Endothelial cell of umbilical vein (primary cell): ENCODE data around the gene ZNF567. TPM values are rescaled to one million over a fixed set of nuclear protein-coding genes. Genes with fewer than 3 reads are reported as not detected.

ENCODE experiments used
- BruUV-seq: library from RNA; stranded (reverse); fragments of 400-500 nt; replicated peaks from 2 replicates; lab custom pipeline; 2021; lab: Mats Ljungman, UMichigan
- CTCF ChIA-PET: fragments of 300-600, 350-600 bp; sonication (Branson Sonifier 250); formaldehyde crosslinking; loops from one replicate; lab custom pipeline; 2021; ENCODE audit warnings: antibody characterized with exemption, inconsistent platforms; lab: Charles Lee
- POLR2A ChIA-PET: fragments of 300-600, 350-600 bp; sonication (Branson Sonifier 250); formaldehyde crosslinking; loops from one replicate; lab custom pipeline; 2021; ENCODE audit warnings: antibody characterized with exemption, inconsistent platforms; lab: Charles Lee
- DNase-seq: peaks from one replicate; pipeline ENCODE4 v3.0.0-alpha.2; 2011; ENCODE audit warnings: low read depth, low spot score
- FAIRE-seq: peaks from 2 replicates; lab custom pipeline; 2011; peaks lifted over from hg19 to GRCh38; lab: Jason Lieb, UNC
- H2AFZ ChIP-seq: 2 replicates; pipeline ENCODE4 v1.6.0; 2012; ENCODE audit warnings: low read depth, low read length, control low read depth, inconsistent platforms
- H3K27ac ChIP-seq: 2 replicates; pipeline ENCODE4 v1.5.1; 2011; ENCODE audit warnings: low read depth, mild to moderate bottlenecking, control low read depth, low read length, moderate library complexity; ENCODE audit not compliant: insufficient read depth
- H3K27me3 ChIP-seq, 2 experiments: 2 replicates each; pipeline versions ENCODE4 v1.6.0 to v1.6.1; 2011; ENCODE audit warnings: low read length in 2 of 2, mixed read lengths in 1 of 2; ENCODE audit not compliant: control insufficient read depth in 2 of 2, insufficient read depth in 2 of 2
- H3K36me3 ChIP-seq, 2 experiments: 2 replicates in 1 of 2; 3 replicates in 1 of 2; pipeline ENCODE4 v1.5.1; 2011; ENCODE audit warnings: low read length in 2 of 2, mild to moderate bottlenecking in 1 of 2, moderate library complexity in 1 of 2; ENCODE audit not compliant: control insufficient read depth in 2 of 2, insufficient read depth in 2 of 2; ENCODE audit errors: extremely low read depth in 1 of 2
- H3K4me1 ChIP-seq: 3 replicates; pipeline ENCODE4 v1.5.1; 2011; ENCODE audit warnings: mild to moderate bottlenecking, low read length; ENCODE audit not compliant: control insufficient read depth, insufficient read depth; ENCODE audit errors: extremely low read depth
- H3K4me2 ChIP-seq: 2 replicates; pipeline ENCODE4 v1.6.1; 2011; ENCODE audit warnings: low read length, control low read depth, mixed read lengths; ENCODE audit not compliant: insufficient read depth
- H3K4me3 ChIP-seq, 3 experiments: fragments of 200-600 bp in 1 of 3; sonication (generic), shearing (Covaris generic) in 1 of 3; replicated peaks in 1 of 3; 2 replicates each; pipeline ENCODE4 v1.5.1; 2011 to 2016; ENCODE audit warnings: control low read depth in 3 of 3, low read length in 3 of 3, mild to moderate bottlenecking in 2 of 3, inconsistent platforms in 1 of 3, low read depth in 1 of 3, moderate library complexity in 1 of 3; ENCODE audit not compliant: insufficient read depth in 1 of 3
- H3K79me2 ChIP-seq: 2 replicates; pipeline ENCODE4 v1.6.0; 2012; ENCODE audit warnings: low read length, inconsistent platforms; ENCODE audit not compliant: control insufficient read depth, insufficient read depth
- H3K9ac ChIP-seq: replicated peaks from 2 replicates; pipeline ENCODE3; 2011; ENCODE audit warnings: low read length, control low read depth; ENCODE audit not compliant: insufficient read depth; ENCODE audit errors: extremely low read depth
- H3K9me1 ChIP-seq: replicated peaks from 3 replicates; pipeline ENCODE4 v1.6.0; 2011; ENCODE audit warnings: mild to moderate bottlenecking, low read length; ENCODE audit not compliant: control insufficient read depth, insufficient read depth; ENCODE audit errors: extremely low read depth
- H3K9me3 ChIP-seq: replicated peaks from 2 replicates; pipeline ENCODE4 v1.5.1; 2012; ENCODE audit warnings: low read length, inconsistent platforms; ENCODE audit not compliant: control insufficient read depth, insufficient read depth
- H4K20me1 ChIP-seq: replicated peaks from 2 replicates; pipeline ENCODE3; 2011; ENCODE audit warnings: mild to moderate bottlenecking, low read length; ENCODE audit not compliant: control insufficient read depth, insufficient read depth; ENCODE audit errors: extremely low read depth
- EZH2 ChIP-seq: IDR thresholded peaks from 2 replicates; pipeline ENCODE4 v1.6.1; 2012; ENCODE audit warnings: borderline replicate concordance, low read depth, mild to moderate bottlenecking, moderate library complexity, low read length, inconsistent platforms; ENCODE audit not compliant: severe bottlenecking
- FOS ChIP-seq: IDR thresholded peaks from 2 replicates; pipeline ENCODE4 v1.6.1; 2011; ENCODE audit warnings: mild to moderate bottlenecking, low read length, moderate library complexity, borderline replicate concordance; ENCODE audit not compliant: insufficient read depth
- GATA2 ChIP-seq: IDR thresholded peaks from 2 replicates; pipeline ENCODE4 v1.7.0; 2011; ENCODE audit warnings: low read depth, mild to moderate bottlenecking, moderate library complexity, mixed read lengths, low read length; ENCODE audit not compliant: insufficient read length, insufficient read depth
- JUN ChIP-seq: IDR thresholded peaks from 2 replicates; pipeline ENCODE4 v1.6.1; 2011; ENCODE audit warnings: borderline replicate concordance, low read depth; ENCODE audit not compliant: insufficient read length, insufficient read depth
- MYC ChIP-seq: IDR thresholded peaks from one replicate; pipeline ENCODE4 v1.6.1; 2011; ENCODE audit warnings: mild to moderate bottlenecking, low read depth, low read length
- POLR2A ChIP-seq: IDR thresholded peaks from 2 replicates; pipeline ENCODE4 v1.6.1; 2012; ENCODE audit warnings: low read depth, mild to moderate bottlenecking, control low read depth, low read length
- POLR2AphosphoS5 ChIP-seq: IDR thresholded peaks from 2 replicates; pipeline ENCODE4 v1.6.1; 2012; ENCODE audit warnings: low read depth, mild to moderate bottlenecking, control low read depth, low read length, moderate library complexity; ENCODE audit not compliant: insufficient read depth
- dilution Hi-C: fragments of 300-500 bp; cut with MboI; formaldehyde crosslinking; loops from one replicate; pipeline ENCODE4 v1.15.0; 2019; ENCODE audit warnings: low sequenced_read_pairs; ENCODE audit not compliant: extremely low pct_ligation_motif_present
- intact Hi-C: fragments of 100-400 bp; cut with micrococcal nuclease; formaldehyde crosslinking; loops from one replicate; pipeline ENCODE4 v1.10.0; 2022
- polyA plus RNA-seq, 4 experiments: library from polyadenylated mRNA; depleted of rRNA in 3 of 4; stranded (reverse) in 3 of 4; unstranded in 1 of 4; fragments of >200 nt; gene quantifications; 2 replicates each; pipeline versions ENCODE4 v1.2.1 to v1.2.3, GENCODE V29; 2011 to 2012; ENCODE audit warnings: missing spikeins in 1 of 4
- total RNA-seq: library from RNA; stranded (reverse); gene quantifications from 2 replicates; pipeline ENCODE4 v1.2.3, GENCODE V29; 2021
- TF ChIP-seq, protein P1 (sequence below): IDR thresholded peaks from 2 replicates; pipeline ENCODE4 v1.6.1; 2011; ENCODE audit not compliant: insufficient read depth, insufficient read length
- TF ChIP-seq, protein P2 (sequence below), 2 donors: IDR thresholded peaks; 1 replicate in 1 of 2; 2 replicates in 1 of 2; pipeline ENCODE4 v1.5.1; 2011; ENCODE audit warnings: low read length in 2 of 2, mild to moderate bottlenecking in 2 of 2, moderate library complexity in 2 of 2, control low read depth in 1 of 2, inconsistent platforms in 1 of 2, low read depth in 1 of 2; ENCODE audit not compliant: insufficient read depth in 1 of 2; ENCODE audit errors: extremely low read depth in 1 of 2

The ZNF567 gene
- total and polyA plus RNA-seq, 2 donors (not counting 3 experiments of a cell fraction or from before 2014, with no cell fraction given): 3.4 to 4.4 TPM

DNA sequence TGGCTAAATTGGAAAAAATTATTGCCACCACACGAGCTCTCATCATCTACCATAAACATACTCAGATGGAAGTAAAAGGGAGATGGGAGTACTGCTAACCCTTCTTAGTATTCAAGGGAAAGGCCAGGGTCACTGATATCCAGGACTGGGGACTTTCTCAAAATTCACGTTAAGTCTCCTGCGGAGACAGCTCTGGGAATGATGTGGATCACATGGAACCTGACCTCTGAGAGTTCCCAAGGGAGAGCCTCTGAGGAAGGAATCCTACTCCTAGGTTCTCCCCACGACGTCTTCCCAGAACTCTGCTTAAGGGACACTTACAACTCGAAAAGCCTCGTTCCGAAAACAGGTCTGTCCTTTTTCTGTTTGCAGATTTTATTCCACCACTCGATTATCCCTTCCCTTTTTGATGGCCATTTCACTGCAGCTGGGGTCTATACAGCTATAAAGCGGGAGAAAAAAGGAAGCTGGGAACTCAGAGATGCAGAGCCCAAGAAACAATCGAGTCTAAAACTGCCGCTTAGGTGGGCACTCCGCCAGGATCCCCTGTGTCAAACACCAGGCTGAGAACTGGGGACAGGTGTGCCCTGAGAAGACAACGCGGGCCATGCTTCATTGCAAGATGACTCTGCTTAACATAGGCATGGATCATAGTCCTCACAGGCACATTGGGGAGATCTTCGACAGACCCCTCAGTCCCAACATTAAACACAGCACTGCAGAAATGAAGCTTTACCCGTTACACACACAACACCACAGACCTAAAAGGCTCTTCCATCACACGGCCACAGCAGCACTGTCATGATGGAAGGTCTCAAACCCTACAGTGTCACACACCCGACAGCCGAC is 823 bp upstream of the ZNF567 start:
- Histone ChIP-seq H4K20me1 (no peaks in the 10 kb centered on the region), H3K4me3 (peak overlapping the region; percentile 10 to 80 (median 80)), H3K9ac (no peak overlapping the region), H3K4me2 (peak overlapping the region; percentile 63), H3K79me2 (peaks cover 9% of the 10 kb centered on the region), H3K27ac (no peak overlapping the region), H3K27me3 (no peaks in the 10 kb centered on the region), H3K9me1 (no peaks in the 10 kb centered on the region), H3K4me1 (peaks cover 13% of the 10 kb centered on the region), H2AFZ (peak overlapping the region; percentile 64), H3K36me3 (peaks cover 2 to 4% of the 10 kb centered on the region in 2 experiments), H3K9me3 (no peaks in the 10 kb centered on the region)
- BruUV-seq: no TSS peak
- no peak for FAIRE-seq
- DNase-seq: no peak
- CTCF ChIA-PET: interaction anchor here (0.8 kb wide), 1 partner anchor 20 kb away, joined by 3 read pairs; the partner anchor contains the start of gene ZNF461
- intact Hi-C loops (loop anchor here (1.0 kb wide), 1 partner anchor 20 kb away; the partner anchor contains the start of gene ZNF461), dilution Hi-C loops (no loop called here)
- POLR2A ChIA-PET: no interaction called here
- TF ChIP-seq EZH2 (no peak), FOS (no peak), JUN (no peak), POLR2AphosphoS5 (no peak), GATA2 (no peak), POLR2A (no peak), MYC (no peak)
- TF ChIP-seq, protein P1, sequence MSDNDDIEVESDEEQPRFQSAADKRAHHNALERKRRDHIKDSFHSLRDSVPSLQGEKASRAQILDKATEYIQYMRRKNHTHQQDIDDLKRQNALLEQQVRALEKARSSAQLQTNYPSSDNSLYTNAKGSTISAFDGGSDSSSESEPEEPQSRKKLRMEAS: no peak
- TF ChIP-seq, protein P2, sequence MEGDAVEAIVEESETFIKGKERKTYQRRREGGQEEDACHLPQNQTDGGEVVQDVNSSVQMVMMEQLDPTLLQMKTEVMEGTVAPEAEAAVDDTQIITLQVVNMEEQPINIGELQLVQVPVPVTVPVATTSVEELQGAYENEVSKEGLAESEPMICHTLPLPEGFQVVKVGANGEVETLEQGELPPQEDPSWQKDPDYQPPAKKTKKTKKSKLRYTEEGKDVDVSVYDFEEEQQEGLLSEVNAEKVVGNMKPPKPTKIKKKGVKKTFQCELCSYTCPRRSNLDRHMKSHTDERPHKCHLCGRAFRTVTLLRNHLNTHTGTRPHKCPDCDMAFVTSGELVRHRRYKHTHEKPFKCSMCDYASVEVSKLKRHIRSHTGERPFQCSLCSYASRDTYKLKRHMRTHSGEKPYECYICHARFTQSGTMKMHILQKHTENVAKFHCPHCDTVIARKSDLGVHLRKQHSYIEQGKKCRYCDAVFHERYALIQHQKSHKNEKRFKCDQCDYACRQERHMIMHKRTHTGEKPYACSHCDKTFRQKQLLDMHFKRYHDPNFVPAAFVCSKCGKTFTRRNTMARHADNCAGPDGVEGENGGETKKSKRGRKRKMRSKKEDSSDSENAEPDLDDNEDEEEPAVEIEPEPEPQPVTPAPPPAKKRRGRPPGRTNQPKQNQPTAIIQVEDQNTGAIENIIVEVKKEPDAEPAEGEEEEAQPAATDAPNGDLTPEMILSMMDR (IDR thresholded peaks at IDR 0.05; ENCODE audit: extremely low read depth in 1 of 2, insufficient read depth in 1 of 2, low read depth in 1 of 2, low read length in 2 of 2): no peak
